ENCODE data around the gene NAV1. TPM values are rescaled to one million over a fixed set of nuclear protein-coding genes. Genes with fewer than 3 reads are reported as not detected.

NAV1 gene
- total and polyA plus RNA-seq, 2 donors (not counting 3 experiments of a cell fraction or from before 2014, with no cell fraction given), result 19.9 to 138 TPM

- ChIA-PET POLR2A (no interaction called here), CTCF (interaction anchor here (1.1 to 2.0 kb wide), 5 partner anchors 9 to 242 kb away, joined by 3 to 8 read pairs (median 5); no protein-coding TSS in a partner anchor)
- no peaks in the 10 kb centered on the region for H4K20me1 ChIP-seq (replicated peaks; ENCODE audit: control insufficient read depth, extremely low read depth, insufficient read depth, low read length)
- dilution Hi-C loops (cut with MboI; ENCODE audit: extremely low pct_ligation_motif_present, low sequenced_read_pairs) (loop anchor here (25.0 kb wide), 1 partner anchor 161 kb away; no protein-coding TSS in a partner anchor), intact Hi-C loops (cut with micrococcal nuclease) (no loop called here)
- no peak overlapping the region for H3K9ac ChIP-seq (replicated peaks; ENCODE audit: extremely low read depth, insufficient read depth, low read length)
- peaks cover 92% of the 10 kb centered on the region for H3K79me2 ChIP-seq (ENCODE audit: control insufficient read depth, insufficient read depth, low read length)
- no peak overlapping the region for H2AFZ ChIP-seq (ENCODE audit: low read depth, low read length)
- H3K4me1 ChIP-seq (ENCODE audit: control insufficient read depth, extremely low read depth, insufficient read depth, low read length), result peaks cover 38% of the 10 kb centered on the region
- no peaks in the 10 kb centered on the region for H3K36me3 ChIP-seq (ENCODE audit: control insufficient read depth in 2 of 2, extremely low read depth in 1 of 2, insufficient read depth in 2 of 2, low read length in 2 of 2)
- no TSS peak for BruUV-seq (replicated peaks)
- FAIRE-seq (no peak), DNase-seq (ENCODE audit: low read depth, low spot score) (no peak)
- H3K9me3 ChIP-seq (replicated peaks; ENCODE audit: control insufficient read depth, insufficient read depth, low read length), result no peaks in the 10 kb centered on the region
- H3K27me3 ChIP-seq (ENCODE audit: control insufficient read depth in 2 of 2, insufficient read depth in 2 of 2, low read length in 2 of 2), result no peaks in the 10 kb centered on the region
- H3K9me1 ChIP-seq (replicated peaks; ENCODE audit: control insufficient read depth, extremely low read depth, insufficient read depth, low read length), result no peaks in the 10 kb centered on the region
- TF ChIP-seq, protein P1, sequence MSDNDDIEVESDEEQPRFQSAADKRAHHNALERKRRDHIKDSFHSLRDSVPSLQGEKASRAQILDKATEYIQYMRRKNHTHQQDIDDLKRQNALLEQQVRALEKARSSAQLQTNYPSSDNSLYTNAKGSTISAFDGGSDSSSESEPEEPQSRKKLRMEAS (IDR thresholded peaks at IDR 0.05; ENCODE audit: insufficient read depth, insufficient read length), result no peak
- TF ChIP-seq CTCF (IDR thresholded peaks at IDR 0.05; ENCODE audit: extremely low read depth in 1 of 2, insufficient read depth in 1 of 2, low read depth in 1 of 2, low read length in 2 of 2) (no peak), FOS (IDR thresholded peaks at IDR 0.05; ENCODE audit: borderline replicate concordance, insufficient read depth, low read length) (no peak), POLR2AphosphoS5 (IDR thresholded peaks at IDR 0.05; ENCODE audit: insufficient read depth, low read depth, low read length) (no peak)
- H3K27ac ChIP-seq (ENCODE audit: insufficient read depth, low read depth, low read length), result no peak overlapping the region
- H3K4me2 ChIP-seq (ENCODE audit: insufficient read depth, low read length), result no peak overlapping the region
- H3K4me3 ChIP-seq (replicated peaks in 1 of 3; ENCODE audit: insufficient read depth in 1 of 3, low read depth in 1 of 3, low read length in 3 of 3), result no peak overlapping the region
These were observed 12.2 kb downstream of the NAV1 start for GRCh38 chr1:201551096-201551495.
